Trophoblast cell (in vitro differentiated cells and primary cell): ENCODE data around the gene TAF1B.

ENCODE experiments used
- DNase-seq, 2 donors: peaks; one replicate each; pipeline ENCODE4 v3.0.0-alpha.2; 2016
- H2AFZ ChIP-seq: 2 replicates; pipeline ENCODE4 v1.6.1; 2013; ENCODE audit warnings: low read length, moderate library complexity, mild to moderate bottlenecking; ENCODE audit not compliant: insufficient read depth, poor library complexity
- H2AK5ac ChIP-seq: 2 replicates; pipeline ENCODE4 v1.6.1; 2013; ENCODE audit warnings: mild to moderate bottlenecking, low read length
- H2BK120ac ChIP-seq: 2 replicates; pipeline ENCODE4 v1.6.1; 2013; ENCODE audit warnings: low read length, mild to moderate bottlenecking, moderate library complexity; ENCODE audit not compliant: insufficient read depth, poor library complexity
- H2BK12ac ChIP-seq: 2 replicates; pipeline ENCODE4 v1.6.1; 2013; ENCODE audit warnings: mild to moderate bottlenecking, low read length, moderate library complexity
- H2BK5ac ChIP-seq: 2 replicates; pipeline ENCODE4 v1.6.1; 2013; ENCODE audit warnings: low read length, low read depth, moderate library complexity, mild to moderate bottlenecking; ENCODE audit not compliant: poor library complexity
- H3K14ac ChIP-seq: 2 replicates; pipeline ENCODE4 v1.6.1; 2013; ENCODE audit warnings: mild to moderate bottlenecking, low read length
- H3K18ac ChIP-seq: 2 replicates; pipeline ENCODE4 v1.6.1; 2013; ENCODE audit warnings: mild to moderate bottlenecking, low read length
- H3K23ac ChIP-seq: 2 replicates; pipeline ENCODE4 v1.6.1; 2013; ENCODE audit warnings: low read length
- H3K27ac ChIP-seq: 2 replicates; pipeline ENCODE4 v1.5.1; 2013; ENCODE audit warnings: low read depth, mild to moderate bottlenecking, inconsistent platforms, low read length, moderate library complexity
- H3K27me3 ChIP-seq: 2 replicates; pipeline ENCODE4 v1.6.1; 2013; ENCODE audit warnings: inconsistent platforms, mild to moderate bottlenecking, low read length, moderate library complexity; ENCODE audit not compliant: insufficient read depth
- H3K36me3 ChIP-seq, 2 experiments: 1 replicate in 1 of 2; 2 replicates in 1 of 2; pipeline ENCODE4 v1.6.1; 2013; ENCODE audit warnings: low read length in 2 of 2, mild to moderate bottlenecking in 2 of 2, moderate library complexity in 1 of 2; ENCODE audit not compliant: insufficient read depth in 2 of 2, control insufficient read depth in 1 of 2
- H3K4ac ChIP-seq: 2 replicates; pipeline ENCODE4 v1.6.1; 2013; ENCODE audit warnings: low read depth, mild to moderate bottlenecking, low read length, moderate library complexity
- H3K4me1 ChIP-seq, 2 experiments: 1 replicate in 1 of 2; 2 replicates in 1 of 2; pipeline ENCODE4 v1.6.1; 2013; ENCODE audit warnings: low read length in 2 of 2, mild to moderate bottlenecking in 2 of 2, moderate library complexity in 1 of 2; ENCODE audit not compliant: insufficient read depth in 2 of 2, control insufficient read depth in 1 of 2
- H3K4me2 ChIP-seq: 2 replicates; pipeline ENCODE4 v1.6.1; 2013; ENCODE audit warnings: inconsistent platforms, mild to moderate bottlenecking, low read length, moderate library complexity
- H3K4me3 ChIP-seq: 2 replicates; pipeline ENCODE4 v1.5.1; 2013; ENCODE audit warnings: mild to moderate bottlenecking, low read depth, low read length, inconsistent platforms
- H3K79me1 ChIP-seq: one replicate; pipeline ENCODE4 v1.6.1; 2013; ENCODE audit warnings: low read length
- H3K79me2 ChIP-seq: 2 replicates; pipeline ENCODE4 v1.6.1; 2013; ENCODE audit warnings: low read length, mild to moderate bottlenecking; ENCODE audit not compliant: control insufficient read depth, insufficient read depth, poor library complexity
- H3K9ac ChIP-seq: 2 replicates; pipeline ENCODE4 v1.6.1; 2013; ENCODE audit warnings: mild to moderate bottlenecking, low read length
- H3K9me3 ChIP-seq: 2 replicates; pipeline ENCODE4 v1.6.1; 2013; ENCODE audit warnings: low read depth, mild to moderate bottlenecking, control low read depth, inconsistent platforms, low read length; ENCODE audit not compliant: insufficient read depth
- H4K12ac ChIP-seq: 2 replicates; pipeline ENCODE4 v1.6.1; 2013; ENCODE audit warnings: low read depth, mild to moderate bottlenecking, low read length, moderate library complexity
- H4K8ac ChIP-seq: 2 replicates; pipeline ENCODE4 v1.6.1; 2013; ENCODE audit warnings: low read depth, mild to moderate bottlenecking, low read length, moderate library complexity
- H4K91ac ChIP-seq: one replicate; pipeline ENCODE4 v1.6.1; 2013; ENCODE audit warnings: low read depth, mild to moderate bottlenecking, low read length, moderate library complexity
- WGBS: extraction: QIAGEN DNeasy Blood & Tissue Kit; methylation state at CpG from one replicate; pipeline ENCODE4 v1.1.7; 2013; ENCODE audit warnings: missing lambda C conversion rate; ENCODE audit not compliant: insufficient read length, insufficient coverage; ENCODE audit errors: extremely low coverage; 5-methylcytosine and 5-hydroxymethylcytosine counted together

TAF1B gene

DNA sequence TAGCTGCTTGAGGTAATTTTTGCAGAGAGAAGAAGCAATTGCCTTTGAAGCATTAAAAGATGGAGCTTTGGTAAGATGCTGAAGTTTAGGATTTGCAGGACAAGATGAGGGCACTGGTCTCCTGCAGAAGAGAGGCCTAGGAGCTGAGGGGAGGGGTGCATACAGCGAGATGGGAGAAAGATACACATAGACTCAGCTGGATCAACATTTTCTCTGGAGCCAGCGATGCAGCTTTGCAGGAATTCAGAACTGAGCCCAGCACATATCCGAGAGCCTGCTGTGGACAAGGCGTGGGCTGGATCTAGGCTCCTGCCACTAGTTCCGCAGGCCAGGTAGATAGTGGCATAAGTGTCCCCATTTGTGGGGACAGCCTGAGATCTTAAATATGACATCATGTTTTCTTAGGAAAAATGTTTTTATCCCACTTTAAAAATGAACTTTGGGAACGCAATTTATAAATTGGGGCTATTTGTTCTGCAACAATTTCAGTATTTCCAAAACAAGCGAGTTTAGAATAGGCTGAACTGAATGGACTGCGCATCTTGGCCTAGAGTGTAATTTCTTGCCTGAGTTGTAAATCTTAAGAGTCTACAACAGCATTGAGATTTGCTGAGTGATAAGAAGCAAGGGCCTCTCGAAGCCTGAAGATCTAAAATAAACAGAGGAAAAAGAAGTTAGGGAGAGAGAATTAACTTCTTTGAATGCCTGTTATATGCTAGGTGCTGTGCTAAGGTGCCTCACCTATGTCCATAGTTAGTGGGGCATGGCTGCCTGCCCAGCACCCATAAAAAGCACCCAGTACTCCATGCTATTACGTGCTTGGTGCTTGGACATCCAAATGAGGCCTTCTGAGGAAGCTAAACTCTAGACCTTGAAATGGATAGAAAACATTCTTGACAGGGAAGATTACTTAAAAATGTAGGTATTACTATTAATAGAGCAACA, 125.6 kb downstream of the TAF1B start:
- peaks cover 2% of the 10 kb centered on the region for H3K79me2 ChIP-seq
- no peak overlapping the region for H3K9ac ChIP-seq
- no peak overlapping the region for H3K23ac ChIP-seq
- H2BK120ac ChIP-seq, result no peak overlapping the region
- DNase-seq, result no peak
- peaks cover 4% of the 10 kb centered on the region for H3K79me1 ChIP-seq
- no peak overlapping the region for H3K14ac ChIP-seq
- peaks cover 10 to 18% of the 10 kb centered on the region in 2 experiments for H3K36me3 ChIP-seq
- no peak overlapping the region for H2AK5ac ChIP-seq
- H3K27ac ChIP-seq, result no peak overlapping the region
- no peak overlapping the region for H2BK12ac ChIP-seq
- H3K4me3 ChIP-seq, result no peak overlapping the region
- H4K91ac ChIP-seq, result no peak overlapping the region
- no peak overlapping the region for H2BK5ac ChIP-seq
- no peak overlapping the region for H2AFZ ChIP-seq
- H3K4me1 ChIP-seq, result peaks cover 10 to 15% of the 10 kb centered on the region in 2 experiments
- no peak overlapping the region for H3K4me2 ChIP-seq
- H3K4ac ChIP-seq, result no peak overlapping the region
- no peaks in the 10 kb centered on the region for H3K9me3 ChIP-seq
- no peaks in the 10 kb centered on the region for H3K27me3 ChIP-seq
- H4K8ac ChIP-seq, result no peak overlapping the region
- no peak overlapping the region for H4K12ac ChIP-seq
- WGBS, result no CpG with 5 or more reads among the region's 10 CpGs
- H3K18ac ChIP-seq, result no peak overlapping the region

DNA sequence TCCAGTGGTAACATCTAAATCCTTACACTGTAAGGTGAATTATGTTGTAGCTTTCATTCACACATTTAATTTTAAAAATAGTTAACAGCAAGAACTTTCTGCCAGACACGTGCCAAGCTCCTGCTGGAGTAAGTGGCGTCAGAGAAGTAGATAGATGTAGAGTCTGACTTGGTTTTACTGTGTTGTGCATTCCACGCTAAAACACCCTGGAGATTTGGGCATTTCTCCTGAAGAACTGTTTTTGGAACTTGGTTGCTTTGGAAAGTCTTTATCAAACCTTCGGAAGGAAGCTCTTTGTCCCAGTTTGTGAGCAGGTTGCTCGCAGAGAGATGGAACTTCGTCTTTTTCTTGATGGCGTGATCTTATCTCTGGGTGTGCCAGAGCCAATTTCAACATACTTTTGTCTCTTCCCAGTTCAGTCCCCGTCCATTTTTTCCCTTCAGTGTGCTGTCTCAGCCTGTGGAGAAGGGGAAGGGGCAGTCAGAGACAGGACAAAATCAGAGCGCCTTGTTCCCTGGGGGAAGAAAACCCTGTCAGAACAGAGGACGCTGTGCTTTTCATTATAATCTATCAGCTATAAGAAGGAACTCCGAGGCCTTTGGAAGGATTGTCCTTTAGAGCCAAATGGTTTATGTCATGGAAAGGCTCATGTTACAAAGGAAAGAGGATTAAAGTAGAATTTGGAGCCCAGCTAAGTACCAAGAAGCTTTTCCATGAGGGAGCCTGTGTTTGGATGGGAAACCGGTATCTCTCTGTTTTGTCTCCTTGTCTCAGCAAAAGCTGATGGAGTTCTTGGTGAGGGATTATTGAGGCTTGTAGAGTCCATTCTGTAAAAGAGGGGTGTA, 127.1 kb downstream of the TAF1B start:
- DNase-seq, result peak in 1 of 2 donors; percentile 49
- no peak overlapping the region for H3K4ac ChIP-seq
- no peaks in the 10 kb centered on the region for H3K27me3 ChIP-seq
- WGBS, result no CpG with 5 or more reads among the region's 12 CpGs
- H2BK120ac ChIP-seq, result peak overlapping the region; percentile 31
- peak overlapping the region; percentile 16 for H3K4me2 ChIP-seq
- H2BK12ac ChIP-seq, result no peak overlapping the region
- H3K4me1 ChIP-seq, result peaks cover 10 to 15% of the 10 kb centered on the region in 2 experiments
- H3K23ac ChIP-seq, result no peak overlapping the region
- H3K4me3 ChIP-seq, result no peak overlapping the region
- H2AK5ac ChIP-seq, result no peak overlapping the region
- H4K91ac ChIP-seq, result no peak overlapping the region
- H3K9ac ChIP-seq, result no peak overlapping the region
- H3K18ac ChIP-seq, result no peak overlapping the region
- H4K12ac ChIP-seq, result no peak overlapping the region
- no peaks in the 10 kb centered on the region for H3K9me3 ChIP-seq
- H2AFZ ChIP-seq, result no peak overlapping the region
- H3K14ac ChIP-seq, result no peak overlapping the region
- peaks cover 7 to 21% of the 10 kb centered on the region in 2 experiments for H3K36me3 ChIP-seq
- H3K27ac ChIP-seq, result peak overlapping the region; percentile 61
- no peak overlapping the region for H4K8ac ChIP-seq
- H2BK5ac ChIP-seq, result peak overlapping the region; percentile 21
- peaks cover 4% of the 10 kb centered on the region for H3K79me1 ChIP-seq
- peaks cover 2% of the 10 kb centered on the region for H3K79me2 ChIP-seq

DNA sequence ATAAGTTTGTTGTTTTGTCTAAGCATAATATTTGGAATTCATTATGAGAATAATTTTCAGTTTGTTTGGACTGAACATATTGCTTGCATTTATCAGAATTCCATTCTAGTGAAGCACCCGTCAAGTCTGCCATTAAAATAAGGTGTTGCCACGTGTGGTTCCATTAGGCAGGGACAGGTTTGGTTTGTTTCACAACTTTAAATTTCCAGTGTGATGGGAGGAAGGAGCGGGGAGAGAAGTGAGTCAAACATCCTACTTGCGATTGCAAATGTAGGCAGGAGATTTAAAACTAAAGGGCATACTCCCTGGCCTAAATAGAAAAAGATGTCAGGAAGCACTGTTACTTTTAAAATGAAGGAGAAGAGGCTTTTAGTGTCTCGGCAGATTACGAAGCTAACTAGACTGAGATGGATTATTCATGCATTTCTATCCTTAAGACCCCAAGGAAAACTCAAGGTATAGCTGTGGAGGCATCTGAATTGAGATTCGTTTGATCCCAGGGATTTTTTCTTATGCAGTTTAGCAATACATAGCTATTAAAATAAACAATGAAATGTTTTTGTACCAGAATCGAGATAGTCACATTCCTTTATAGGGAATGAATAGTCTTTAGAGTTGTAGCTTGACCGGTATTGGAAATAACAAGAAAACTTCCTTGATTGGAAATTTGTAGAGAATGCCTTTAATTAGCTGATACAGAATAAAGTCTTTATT, 128.0 kb downstream of the TAF1B start:
- peaks cover 10 to 15% of the 10 kb centered on the region in 2 experiments for H3K4me1 ChIP-seq
- H4K91ac ChIP-seq, result no peak overlapping the region
- H4K8ac ChIP-seq, result no peak overlapping the region
- no peak overlapping the region for H2BK5ac ChIP-seq
- DNase-seq, result peak; percentile 67 to 87
- no peak overlapping the region for H3K18ac ChIP-seq
- peaks cover 4% of the 10 kb centered on the region for H3K79me1 ChIP-seq
- H3K4me2 ChIP-seq, result no peak overlapping the region
- H3K36me3 ChIP-seq, result peaks cover 7 to 21% of the 10 kb centered on the region in 2 experiments
- H3K9me3 ChIP-seq, result no peaks in the 10 kb centered on the region
- H3K14ac ChIP-seq, result no peak overlapping the region
- no peak overlapping the region for H3K4ac ChIP-seq
- no peak overlapping the region for H4K12ac ChIP-seq
- H3K23ac ChIP-seq, result no peak overlapping the region
- H3K79me2 ChIP-seq, result peaks cover 2% of the 10 kb centered on the region
- no peak overlapping the region for H3K9ac ChIP-seq
- H2AFZ ChIP-seq, result no peak overlapping the region
- no peak overlapping the region for H2BK12ac ChIP-seq
- no peaks in the 10 kb centered on the region for H3K27me3 ChIP-seq
- no peak overlapping the region for H2AK5ac ChIP-seq
- no peak overlapping the region for H3K27ac ChIP-seq
- WGBS, result no CpG with 5 or more reads among the region's 9 CpGs
- H3K4me3 ChIP-seq, result no peak overlapping the region
- no peak overlapping the region for H2BK120ac ChIP-seq

DNA sequence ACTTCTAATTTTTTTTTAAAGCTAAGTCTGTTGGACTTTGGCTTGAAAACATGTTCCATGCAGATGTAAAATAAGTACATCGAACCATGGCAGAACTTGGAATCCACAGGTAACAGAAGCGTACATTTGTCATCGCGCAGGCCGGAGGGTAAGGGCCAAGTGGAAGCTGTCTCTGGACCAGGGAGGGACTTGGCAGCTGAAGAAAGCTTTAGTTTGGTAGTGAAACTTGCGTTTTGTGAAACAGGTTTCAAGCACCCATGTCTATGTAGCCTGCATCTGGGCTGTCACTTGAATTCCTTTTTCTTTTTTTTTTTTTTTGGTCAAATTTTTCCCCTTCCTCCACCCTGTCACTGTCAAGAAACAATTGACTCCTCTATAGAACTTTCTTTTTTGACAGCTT, 128.6 kb downstream of the TAF1B start:
- H4K12ac ChIP-seq, result no peak overlapping the region
- no peak overlapping the region for H3K18ac ChIP-seq
- no peak overlapping the region for H2BK120ac ChIP-seq
- peaks cover 10 to 15% of the 10 kb centered on the region in 2 experiments for H3K4me1 ChIP-seq
- no peaks in the 10 kb centered on the region for H3K9me3 ChIP-seq
- no peak overlapping the region for H2BK12ac ChIP-seq
- WGBS, result no CpG with 5 or more reads among the region's 6 CpGs
- H3K4ac ChIP-seq, result no peak overlapping the region
- H3K4me2 ChIP-seq, result no peak overlapping the region
- no peak overlapping the region for H3K23ac ChIP-seq
- no peak overlapping the region for H2AFZ ChIP-seq
- peaks cover 2% of the 10 kb centered on the region for H3K79me2 ChIP-seq
- H4K91ac ChIP-seq, result no peak overlapping the region
- peaks cover 7 to 22% of the 10 kb centered on the region in 2 experiments for H3K36me3 ChIP-seq
- H3K79me1 ChIP-seq, result peaks cover 4% of the 10 kb centered on the region
- no peak overlapping the region for H3K9ac ChIP-seq
- H2AK5ac ChIP-seq, result no peak overlapping the region
- no peaks in the 10 kb centered on the region for H3K27me3 ChIP-seq
- no peak overlapping the region for H4K8ac ChIP-seq
- H3K27ac ChIP-seq, result no peak overlapping the region
- no peak overlapping the region for H3K4me3 ChIP-seq
- no peak overlapping the region for H2BK5ac ChIP-seq
- peak in 1 of 2 donors; percentile 42 for DNase-seq
- H3K14ac ChIP-seq, result no peak overlapping the region
